Vagina (tissue), 2 donors: ENCODE results near the gene LAT.

ENCODE experiments used
- POLR2A ChIP-seq, 2 donors: fragments of 450-650 bp; IDR thresholded peaks; one replicate each; pipeline ENCODE4 v1.6.1; 2017; ENCODE audit warnings: antibody characterized with exemption in 2 of 2, mild to moderate bottlenecking in 2 of 2, moderate library complexity in 2 of 2
- POLR2AphosphoS5 ChIP-seq, 2 donors: sonication (generic); formaldehyde crosslinking; IDR thresholded peaks; one replicate each; pipeline ENCODE4 v1.9.0; 2017; ENCODE audit warnings: antibody characterized with exemption in 2 of 2, mild to moderate bottlenecking in 2 of 2, low read depth in 1 of 2; ENCODE audit not compliant: insufficient read depth in 1 of 2
- TF ChIP-seq, protein P1 (sequence below), 3 experiments: fragments of 450-650 bp in 2 of 3; fragments of 200-600 bp in 1 of 3; sonication (generic) in 1 of 3; IDR thresholded peaks; one replicate each; pipeline ENCODE4 v1.5.1; 2017 to 2019; ENCODE audit warnings: antibody characterized with exemption in 3 of 3, mild to moderate bottlenecking in 2 of 3, moderate library complexity in 2 of 3

GRCh38 chr16:28964496-28964895 lies 20.4 kb upstream of the LAT start:
- TF ChIP-seq, protein P1, sequence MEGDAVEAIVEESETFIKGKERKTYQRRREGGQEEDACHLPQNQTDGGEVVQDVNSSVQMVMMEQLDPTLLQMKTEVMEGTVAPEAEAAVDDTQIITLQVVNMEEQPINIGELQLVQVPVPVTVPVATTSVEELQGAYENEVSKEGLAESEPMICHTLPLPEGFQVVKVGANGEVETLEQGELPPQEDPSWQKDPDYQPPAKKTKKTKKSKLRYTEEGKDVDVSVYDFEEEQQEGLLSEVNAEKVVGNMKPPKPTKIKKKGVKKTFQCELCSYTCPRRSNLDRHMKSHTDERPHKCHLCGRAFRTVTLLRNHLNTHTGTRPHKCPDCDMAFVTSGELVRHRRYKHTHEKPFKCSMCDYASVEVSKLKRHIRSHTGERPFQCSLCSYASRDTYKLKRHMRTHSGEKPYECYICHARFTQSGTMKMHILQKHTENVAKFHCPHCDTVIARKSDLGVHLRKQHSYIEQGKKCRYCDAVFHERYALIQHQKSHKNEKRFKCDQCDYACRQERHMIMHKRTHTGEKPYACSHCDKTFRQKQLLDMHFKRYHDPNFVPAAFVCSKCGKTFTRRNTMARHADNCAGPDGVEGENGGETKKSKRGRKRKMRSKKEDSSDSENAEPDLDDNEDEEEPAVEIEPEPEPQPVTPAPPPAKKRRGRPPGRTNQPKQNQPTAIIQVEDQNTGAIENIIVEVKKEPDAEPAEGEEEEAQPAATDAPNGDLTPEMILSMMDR (IDR thresholded peaks at IDR 0.05) = no peak
- no peak for TF ChIP-seq POLR2A (IDR thresholded peaks at IDR 0.05)
- TF ChIP-seq POLR2AphosphoS5 (IDR thresholded peaks at IDR 0.05; ENCODE audit: insufficient read depth in 1 of 2, low read depth in 1 of 2) = no peak
